Body of pancreas (tissue), 4 donors: ENCODE results near the gene SLC25A42.

ENCODE experiments used
- CTCF ChIP-seq, 7 experiments: fragments of 450-650 bp in 4 of 7; fragments of 200-600 bp in 3 of 7; sonication (generic) in 3 of 7; IDR thresholded peaks; one replicate each; pipeline ENCODE4 v1.5.1; 2016 to 2019; ENCODE audit warnings: antibody characterized with exemption in 7 of 7
- POLR2A ChIP-seq, 3 donors: fragments of 450-650 bp; IDR thresholded peaks; one replicate each; pipeline ENCODE4 v1.6.1; 2016; ENCODE audit warnings: antibody characterized with exemption in 3 of 3, mild to moderate bottlenecking in 2 of 3

DNA sequence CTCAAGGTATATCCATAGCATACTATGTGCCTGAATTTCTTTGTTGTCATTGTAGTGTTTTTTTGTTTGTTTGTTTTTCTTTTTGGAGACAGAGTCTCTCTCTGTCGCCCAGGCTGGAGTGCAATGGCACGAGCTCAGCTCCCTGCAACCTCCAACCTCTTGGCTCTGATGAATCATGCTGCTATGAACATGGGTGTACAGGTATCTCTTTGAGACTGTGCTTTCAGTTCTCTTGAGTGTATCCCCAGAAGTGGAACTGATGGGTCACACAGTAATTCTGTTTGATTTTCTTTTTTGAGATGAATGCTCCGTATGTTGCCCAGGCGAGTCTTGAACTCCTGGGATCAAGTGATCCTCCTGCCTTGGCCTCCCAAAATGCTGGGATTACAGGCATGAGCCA lies 13.7 kb upstream of the SLC25A42 start:
- TF ChIP-seq CTCF (IDR thresholded peaks at IDR 0.05), result no peak
- TF ChIP-seq POLR2A (IDR thresholded peaks at IDR 0.05), result no peak
